SIG-M5 treated with dmso at 0.1 percent for 504 hours (cell line): Measurements from ENCODE around the gene ESR2.
A peak's percentile ranks its signal among the peaks of the same experiment; 100 is the strongest.
"Not testable (repeated sequence)": the region's sequence is repeated elsewhere in the genome, so short reads cannot be mapped to it uniquely, and the experiment has no call there.

Source experiments
- DNase-seq: peaks from one replicate; lab custom pipeline; 2025; ENCODE audit not compliant: unreplicated experiment; lab: John Stamatoyannopoulos, UW

The ESR2 gene

DNA sequence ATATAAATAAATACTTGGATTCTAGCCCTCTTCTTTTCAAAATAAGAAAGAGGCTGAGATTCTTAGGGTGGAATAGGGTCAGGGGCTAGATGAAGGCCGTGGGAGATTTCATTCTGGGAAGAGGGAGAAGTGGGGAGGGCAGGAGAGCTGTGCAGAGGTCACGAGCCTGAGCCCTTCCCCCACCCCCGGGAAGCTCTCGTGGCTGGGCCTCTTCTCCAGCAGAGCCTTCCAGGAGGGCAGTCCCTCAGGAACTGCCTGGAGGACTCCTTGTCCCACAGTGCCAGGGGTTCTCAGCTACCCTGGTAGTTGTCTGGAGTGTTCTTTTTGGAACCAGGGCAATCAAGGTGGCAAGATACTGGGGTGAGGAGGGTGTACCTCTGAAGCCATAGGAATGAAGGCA lies 94.0 kb downstream of the ESR2 start:
- no peak for DNase-seq

DNA sequence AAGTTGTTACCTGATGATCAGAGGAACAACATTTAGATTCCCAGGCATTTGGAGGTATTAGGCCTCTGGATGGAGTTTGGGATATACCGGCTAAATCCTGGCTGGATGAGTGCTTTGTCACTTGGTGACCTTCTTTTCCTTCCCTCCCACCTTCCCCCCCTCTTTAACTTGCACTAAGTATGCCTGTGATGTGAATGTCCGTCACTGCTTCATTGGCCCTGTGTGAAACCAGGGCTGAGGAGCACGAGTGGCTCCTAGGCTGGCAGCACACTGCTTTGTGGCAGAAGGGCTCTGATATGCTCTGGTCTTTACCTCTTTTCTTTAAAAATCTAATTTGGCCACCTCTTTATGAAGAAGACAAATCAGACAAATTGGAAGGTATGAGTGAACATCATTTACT lies 95.7 kb downstream of the ESR2 start:
- DNase-seq, result no peak

DNA sequence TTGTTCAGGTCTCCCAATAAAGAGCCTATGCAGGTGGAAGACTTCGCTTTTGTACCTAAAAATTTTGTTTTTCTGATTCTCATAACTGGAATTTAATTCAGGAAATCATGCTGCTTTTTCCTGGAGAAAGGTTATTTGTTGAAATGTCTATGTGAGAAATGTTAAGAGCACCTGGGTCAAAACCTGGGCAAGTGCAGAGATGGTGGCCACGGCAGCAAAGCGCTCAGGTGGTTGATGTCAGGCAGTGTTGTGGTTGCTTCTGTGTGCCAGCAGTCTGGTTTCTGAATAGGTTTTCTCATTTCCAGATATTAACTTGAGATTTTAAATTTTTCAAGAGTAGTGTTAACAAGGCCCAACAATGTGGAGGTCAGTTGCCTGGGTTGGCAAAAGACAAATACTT lies 96.2 kb downstream of the ESR2 start:
- DNase-seq, result no peak

DNA sequence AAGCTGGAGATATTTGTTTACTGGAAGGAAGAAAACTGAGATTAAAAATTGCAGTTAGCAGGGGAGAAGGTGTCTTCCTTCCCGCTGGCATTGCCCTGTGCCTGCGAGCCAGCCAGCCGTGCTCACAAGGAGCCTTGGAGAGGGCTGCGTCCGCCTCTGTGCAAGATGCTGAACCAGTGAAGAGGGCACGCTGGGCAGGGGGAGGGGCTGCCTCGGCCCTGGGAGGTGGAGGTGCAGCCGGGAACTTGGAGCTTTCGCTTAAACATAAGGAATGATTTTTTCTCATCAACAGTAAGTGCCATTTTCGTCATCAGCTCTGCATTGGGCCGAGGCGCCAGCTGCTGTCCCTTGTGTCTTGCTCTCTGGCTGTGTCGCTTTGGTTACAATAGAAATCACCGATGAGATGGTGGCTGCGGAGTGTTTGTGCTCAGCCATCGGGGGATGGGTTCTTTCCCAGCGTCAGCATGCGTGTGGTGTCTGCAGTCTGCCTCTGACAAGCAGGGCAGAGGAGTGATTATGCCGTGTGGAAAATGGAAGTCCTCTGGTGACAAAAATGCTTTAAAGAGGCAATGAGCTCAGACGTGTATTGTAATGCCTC lies 97.3 kb downstream of the ESR2 start:
- DNase-seq, result no peak

DNA sequence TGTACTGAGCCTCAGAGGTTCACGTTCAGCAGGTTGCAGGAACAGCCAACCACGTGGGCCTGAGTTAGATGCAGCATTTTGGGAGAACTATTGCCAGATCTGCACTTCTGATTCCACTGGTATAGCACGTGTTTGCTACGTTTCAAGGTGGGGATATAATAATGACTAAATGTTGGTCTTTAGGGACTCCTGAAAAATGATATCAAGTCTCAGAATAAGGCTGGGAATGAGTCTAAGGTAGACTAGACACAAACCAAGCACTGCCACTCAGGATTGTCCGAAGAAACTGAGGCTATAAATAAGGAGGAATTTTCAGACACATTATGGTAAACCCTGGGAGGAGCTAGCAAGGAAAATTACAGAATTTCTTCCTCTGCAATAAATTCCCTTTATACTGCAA lies 98.1 kb downstream of the ESR2 start:
- no peak for DNase-seq

DNA sequence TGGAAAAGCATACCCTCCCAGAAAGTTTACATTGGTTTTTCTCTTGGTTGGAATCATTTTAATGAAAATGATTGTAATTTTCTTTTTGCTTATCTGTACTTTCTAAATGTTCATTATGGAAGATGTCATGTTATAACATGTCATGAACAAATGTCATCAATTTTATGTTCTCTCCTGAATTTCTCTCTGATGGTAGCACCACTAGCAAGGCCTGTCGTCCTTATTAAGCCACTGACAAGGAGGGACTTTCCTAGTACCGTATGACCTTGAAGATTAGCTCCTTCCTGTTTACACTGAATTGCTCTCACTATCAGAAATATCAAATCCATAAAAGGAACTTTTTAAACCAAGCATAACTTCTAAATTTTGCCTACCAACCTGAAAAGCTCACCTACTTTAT lies 99.0 kb downstream of the ESR2 start:
- DNase-seq, result no peak

DNA sequence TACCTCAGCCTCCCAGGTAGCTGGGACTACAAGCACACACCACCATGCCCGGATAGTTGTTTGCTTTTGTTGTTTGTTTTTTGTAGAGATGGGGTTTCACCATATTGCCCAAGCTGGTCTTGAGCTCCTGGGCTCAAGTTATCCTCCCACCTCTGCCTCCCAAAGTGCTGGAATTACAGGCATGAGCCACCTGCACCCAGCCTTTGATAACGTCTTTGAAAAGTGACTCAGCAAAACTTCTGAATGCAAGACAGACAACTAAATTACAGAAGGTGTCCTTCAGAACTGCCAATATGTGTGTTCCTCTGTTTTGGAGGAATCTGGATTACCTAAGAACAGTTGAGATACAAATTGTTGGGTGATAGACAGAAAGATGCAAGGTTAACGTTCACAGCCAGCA lies 99.8 kb downstream of the ESR2 start:
- DNase-seq, result no peak

DNA sequence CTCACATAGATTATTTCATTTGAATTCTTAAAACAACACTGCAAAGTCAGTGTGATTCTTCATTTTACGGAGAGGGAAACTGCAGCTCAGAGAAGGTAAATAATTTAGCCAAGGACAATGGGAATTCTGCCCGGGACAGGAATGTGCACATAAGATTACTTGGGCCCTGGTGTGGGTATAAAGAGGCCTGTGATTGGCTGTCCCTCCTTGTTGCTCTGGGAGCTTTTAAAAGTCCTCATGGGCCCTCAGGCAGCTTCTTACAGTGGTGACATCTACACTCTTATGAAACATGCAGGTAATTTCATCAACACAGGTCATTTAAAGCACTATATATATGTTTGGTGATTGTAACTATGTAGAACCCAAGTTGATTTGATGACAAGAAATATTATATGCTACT lies 100.3 kb downstream of the ESR2 start:
- no peak for DNase-seq

DNA sequence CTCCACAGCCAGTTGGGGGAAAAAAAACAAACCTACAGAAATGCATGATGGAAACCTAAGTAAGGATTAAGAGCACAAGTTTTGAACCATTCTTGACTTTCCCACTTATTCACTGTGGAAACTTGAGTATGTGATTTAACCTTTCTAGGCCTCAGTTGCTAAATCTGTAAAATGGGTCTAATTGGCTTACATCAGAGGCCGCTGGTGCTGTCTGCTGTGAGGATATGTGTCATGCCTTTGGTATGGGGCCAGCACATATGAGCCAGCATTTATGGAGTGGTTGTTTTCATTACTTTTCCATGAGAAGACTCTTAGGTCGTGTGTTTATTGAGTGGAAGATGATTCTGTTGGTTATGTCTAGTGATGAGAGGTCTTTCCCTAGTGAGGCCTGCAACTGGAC lies 102.4 kb downstream of the ESR2 start:
- no peak for DNase-seq

DNA sequence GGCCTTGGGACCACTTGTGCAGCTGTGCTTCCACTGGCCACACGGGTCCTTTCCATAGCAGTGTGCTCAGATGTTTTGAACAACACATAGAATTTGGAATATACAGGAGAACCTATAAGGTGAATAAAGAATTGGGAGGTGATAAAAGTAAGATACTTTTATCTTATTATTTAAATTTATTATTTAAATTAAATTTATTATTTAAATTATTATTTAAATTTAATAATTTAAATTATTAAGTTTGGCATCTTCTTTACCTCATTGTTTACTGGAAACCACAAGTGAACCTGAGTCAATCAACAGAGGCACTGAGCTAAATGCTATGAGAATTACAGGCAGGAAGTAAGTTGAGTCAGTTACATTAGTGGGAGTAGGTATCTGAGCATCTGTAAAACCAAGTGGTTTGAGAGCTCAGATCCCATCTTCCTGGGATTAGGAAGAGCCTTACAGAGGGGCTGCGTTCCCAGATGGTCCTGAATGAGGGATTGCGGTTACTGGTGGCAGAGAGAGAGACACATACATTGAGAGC lies 103.1 kb downstream of the ESR2 start:
- no peak for DNase-seq

DNA sequence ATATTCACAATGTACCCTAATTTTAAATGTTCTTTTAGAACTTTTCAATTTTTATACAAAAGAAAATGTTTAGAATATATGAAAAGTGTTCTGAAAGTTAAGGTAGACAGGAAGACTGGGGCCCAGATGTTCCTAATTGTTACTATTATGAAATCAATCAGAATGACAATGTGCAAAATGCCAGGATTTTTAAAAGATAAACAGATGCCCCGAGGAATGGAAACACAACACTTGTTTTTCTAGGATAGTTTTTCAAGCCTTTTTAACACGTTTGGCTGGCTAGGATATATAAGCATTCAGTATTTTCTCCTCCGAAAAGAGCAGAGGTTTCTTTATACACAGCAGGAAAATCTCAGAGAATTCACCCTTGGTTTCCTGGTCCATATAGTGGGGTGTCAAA lies 106.8 kb downstream of the ESR2 start:
- no peak for DNase-seq

DNA sequence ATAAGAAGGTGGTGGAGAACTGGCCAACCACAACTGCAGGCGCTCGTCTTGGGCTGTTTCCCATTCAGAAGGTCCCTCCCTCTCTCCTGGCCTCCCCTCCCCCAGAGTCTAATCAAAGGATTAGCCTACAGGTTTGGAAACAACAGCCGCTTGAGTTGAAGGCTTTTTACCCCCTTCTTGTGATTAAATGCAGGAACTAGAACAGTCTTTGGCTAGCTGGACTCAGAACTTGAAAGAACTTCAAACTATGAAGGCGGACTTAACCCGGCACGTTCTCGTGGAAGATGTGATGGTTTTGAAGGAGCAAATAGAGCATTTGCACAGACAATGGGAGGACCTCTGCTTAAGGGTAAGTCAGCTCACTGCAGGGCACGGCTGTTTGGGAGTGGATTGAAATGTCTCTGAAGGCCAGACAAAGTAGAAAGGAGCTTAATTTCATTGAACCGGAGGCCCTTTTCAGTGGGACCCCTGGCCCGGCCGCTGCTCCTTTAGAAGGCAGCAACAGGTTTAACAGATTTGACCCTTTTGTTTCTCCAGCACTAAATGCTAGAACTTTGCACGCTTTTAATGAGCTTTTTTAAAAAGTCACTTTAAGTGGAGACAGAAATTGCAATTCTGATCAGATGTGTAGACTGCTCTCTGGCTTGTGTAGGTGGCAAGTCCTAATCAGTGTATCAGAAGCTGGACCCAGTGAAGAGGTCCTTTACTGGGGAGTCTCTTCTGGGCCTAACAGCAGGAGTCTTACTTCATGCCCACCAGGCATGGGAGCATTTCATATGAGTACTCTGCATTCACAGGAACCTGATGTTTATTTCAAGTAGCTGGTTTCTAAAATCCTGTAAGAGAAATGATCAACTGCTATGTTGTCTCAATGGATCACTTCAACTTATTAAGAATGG lies 107.7 kb downstream of the ESR2 start:
- DNase-seq, result no peak

DNA sequence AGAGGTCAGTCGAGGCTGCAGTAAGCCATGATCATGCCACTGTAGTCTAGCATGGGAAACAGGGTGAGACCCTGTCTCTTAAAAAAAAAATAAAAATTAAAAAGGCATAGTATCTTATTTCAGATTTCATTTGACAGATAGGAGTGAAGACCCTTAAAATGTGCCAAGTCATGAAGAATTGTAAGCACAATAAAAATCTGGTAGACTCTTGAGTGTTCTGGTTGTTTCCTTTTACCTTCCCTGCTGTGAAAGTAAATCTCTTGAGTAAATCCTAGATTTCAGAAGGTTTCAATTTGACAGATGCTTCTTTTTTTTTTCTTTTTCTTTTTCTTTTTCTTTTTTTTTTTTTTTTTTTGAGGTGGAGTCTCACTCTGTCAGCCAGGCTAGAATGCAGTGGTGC lies 109.0 kb downstream of the ESR2 start:
- no peak for DNase-seq

DNA sequence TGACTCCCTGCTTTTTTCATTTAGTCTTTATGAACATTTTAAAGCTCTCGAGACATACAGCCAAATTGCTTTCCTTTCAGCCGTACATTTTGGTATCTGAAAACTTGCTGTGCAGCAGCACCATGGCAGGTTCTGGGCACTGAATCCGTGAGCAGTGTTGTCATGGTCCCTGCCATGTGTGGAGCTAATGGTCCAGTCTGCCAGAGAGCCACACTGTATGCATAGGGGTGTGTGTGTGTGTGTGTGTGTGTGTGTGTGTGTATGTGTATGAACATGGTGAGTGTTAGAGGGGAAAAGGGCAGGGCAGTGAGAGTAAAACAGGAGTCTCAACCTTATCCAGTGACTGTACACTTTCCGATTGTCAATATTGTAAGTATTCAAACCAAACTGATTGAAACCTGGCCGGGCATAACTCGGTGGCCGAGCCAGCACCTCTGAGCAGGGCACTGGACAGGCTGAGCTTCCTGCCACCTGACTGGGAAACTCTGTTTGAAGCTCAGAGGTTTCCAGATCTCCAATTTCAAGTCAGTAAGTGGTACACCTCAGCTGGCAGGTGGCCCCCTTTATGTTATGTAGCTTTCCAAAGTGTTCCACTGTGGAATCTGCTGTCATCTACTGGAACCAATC lies 110.0 kb downstream of the ESR2 start:
- no peak for DNase-seq

DNA sequence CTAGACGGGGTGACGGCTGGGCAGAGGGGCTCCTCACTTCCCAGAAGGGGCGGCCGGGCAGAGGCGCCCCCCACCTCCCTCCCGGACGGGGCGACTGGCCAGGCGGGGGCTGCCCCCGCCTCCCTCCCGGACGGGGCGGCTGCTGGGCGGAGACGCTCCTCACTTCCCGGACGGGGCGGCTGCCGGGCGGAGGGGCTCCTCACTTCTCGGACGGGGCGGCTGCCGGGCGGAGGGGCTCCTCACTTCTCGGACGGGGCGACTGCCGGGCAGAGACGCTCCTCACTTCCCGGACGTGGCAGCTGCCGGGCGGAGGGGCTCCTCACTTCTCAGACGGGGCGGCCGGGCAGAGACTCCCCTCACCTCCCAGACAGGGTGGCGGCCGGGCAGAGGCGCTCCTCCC lies 111.3 kb downstream of the ESR2 start:
- DNase-seq, result not testable (repeated sequence)

DNA sequence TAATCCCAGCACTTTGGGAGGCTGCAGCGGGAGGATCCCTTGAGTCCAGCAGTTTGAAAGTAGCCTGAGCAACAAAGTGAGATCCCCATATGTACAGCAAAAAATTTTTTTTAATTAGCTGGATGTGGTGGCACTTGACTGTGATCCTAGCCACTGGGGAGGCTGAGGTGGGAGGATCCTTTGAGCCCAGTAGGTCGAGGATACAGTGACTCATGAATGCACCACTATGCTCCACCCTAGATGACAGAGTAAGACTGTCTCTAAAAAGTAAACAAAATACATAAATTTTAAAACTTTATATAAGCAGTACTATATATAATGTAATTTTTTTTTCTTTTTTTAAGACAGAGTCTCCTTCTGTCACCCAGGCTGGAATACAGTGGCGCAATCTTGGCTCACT lies 115.4 kb downstream of the ESR2 start:
- DNase-seq, result no peak

DNA sequence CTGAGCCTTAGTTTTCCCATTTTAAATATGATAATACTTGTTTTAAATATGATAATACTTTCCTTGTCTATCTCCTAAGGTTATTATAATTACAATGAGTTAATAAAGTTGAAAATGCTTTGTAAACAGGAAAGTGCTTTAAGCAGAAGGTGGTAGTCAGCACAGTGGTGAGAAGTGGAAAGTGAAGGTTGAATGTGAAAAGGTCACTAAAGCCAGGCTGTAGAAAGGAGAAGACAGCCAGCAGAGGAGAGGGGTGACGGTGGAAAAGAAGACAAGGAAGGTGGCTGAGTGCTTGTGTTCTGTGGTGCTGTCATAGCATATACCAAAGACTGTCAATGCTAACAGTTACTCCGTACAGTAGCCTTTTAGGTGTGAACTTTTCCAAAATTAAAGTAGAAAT lies 117.8 kb downstream of the ESR2 start:
- DNase-seq, result no peak

DNA sequence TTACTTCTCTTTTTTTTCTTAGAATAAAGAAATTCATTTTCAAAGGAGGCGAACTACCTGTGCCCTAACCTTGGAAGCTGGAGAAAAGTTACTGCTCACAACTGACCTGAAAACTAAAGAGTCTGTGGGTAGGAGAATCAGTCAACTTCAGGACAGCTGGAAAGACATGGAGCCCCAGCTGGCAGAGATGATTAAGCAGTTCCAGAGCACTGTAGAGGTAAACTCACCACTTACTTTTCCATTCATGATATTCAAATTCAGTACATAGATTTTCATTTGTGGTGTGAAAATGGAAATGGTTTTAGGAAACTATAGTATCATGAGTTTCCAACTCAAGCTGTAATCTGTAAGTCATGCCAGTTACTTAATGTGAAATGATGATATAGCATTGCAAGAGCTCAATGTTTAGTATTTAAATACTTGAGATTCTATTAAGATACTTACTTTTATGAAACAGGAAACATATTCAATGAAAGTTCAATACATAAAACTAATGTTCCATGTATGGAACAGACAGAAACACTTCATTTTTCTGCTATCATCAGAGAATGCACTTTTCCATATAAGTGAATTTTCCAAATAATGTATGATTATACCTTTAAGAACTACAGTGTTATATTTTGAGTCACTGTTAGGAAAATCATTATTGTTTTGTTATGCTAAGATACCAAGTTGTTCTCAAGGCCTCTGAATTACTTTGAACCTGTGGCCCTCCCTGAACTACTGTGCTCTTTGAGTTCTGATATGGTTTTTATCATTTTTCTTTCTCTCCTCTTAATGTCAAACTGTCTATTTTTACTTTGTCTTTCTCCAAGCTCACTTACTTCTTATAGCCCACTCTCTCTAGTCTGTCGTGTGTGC lies 119.0 kb downstream of the ESR2 start:
- DNase-seq, result no peak

DNA sequence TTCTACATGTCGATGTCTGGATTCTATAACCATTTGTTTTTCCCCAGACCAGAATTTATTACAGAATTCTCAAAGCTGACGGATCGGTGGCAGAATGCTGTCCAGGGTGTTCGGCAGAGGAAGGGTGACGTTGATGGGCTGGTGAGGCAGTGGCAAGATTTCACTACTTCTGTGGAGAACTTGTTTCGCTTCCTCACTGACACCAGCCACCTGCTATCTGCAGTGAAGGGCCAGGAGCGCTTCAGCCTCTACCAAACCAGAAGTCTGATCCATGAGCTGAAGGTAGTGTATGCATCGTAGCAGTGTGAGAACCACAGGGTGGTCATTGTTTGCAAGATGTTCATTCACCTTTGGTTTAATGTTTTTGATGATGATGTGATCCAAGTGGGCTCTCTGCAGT lies 124.0 kb downstream of the ESR2 start:
- peak; percentile 7 for DNase-seq

DNA sequence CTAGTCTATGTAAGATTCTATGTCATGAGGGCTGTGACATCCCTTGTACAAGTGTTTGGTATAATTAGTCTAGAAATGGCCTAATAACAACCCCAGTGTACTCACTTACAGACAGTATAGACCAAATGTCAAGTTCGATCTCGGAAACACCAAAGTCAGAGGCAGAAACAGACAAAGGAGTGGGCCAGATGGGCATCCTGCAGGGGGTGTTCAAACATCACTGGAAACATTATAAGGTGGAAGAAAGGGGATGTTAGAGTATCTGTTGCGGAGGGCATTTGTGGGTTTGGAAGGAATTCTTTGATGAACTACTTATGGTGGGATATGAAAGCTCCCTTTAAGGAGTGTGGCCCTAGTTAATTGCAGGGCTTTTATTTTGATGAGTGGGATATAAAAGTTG lies 134.6 kb downstream of the ESR2 start:
- no peak for DNase-seq

DNA sequence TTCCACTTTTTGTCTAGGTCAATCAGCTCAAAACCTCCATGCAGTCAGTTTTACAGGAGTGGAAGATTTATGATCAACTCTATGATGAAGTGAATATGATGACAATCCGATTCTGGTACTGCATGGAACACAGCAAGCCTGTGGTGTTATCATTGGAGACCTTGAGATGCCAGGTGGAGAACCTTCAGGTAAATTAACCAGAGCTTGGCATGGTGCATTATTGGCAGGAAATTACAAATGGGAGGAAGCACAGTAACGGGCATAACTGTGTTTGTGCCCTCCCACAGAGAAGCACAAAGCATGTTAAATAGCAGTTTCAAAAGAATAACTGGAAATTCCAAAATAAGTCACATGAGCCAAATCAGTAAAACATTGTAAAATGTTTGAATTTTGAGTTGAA lies 135.6 kb downstream of the ESR2 start:
- DNase-seq, result no peak
